ENCODE results near the gene TOR1A. TPM values are rescaled to one million over a fixed set of nuclear protein-coding genes. Genes with fewer than 3 reads are reported as not detected.
A peak's percentile ranks its signal among the peaks of the same experiment; 100 is the strongest.

Gene TOR1A
- total RNA-seq, 1 experiment from 2014 or later: 36.3 TPM

DNA sequence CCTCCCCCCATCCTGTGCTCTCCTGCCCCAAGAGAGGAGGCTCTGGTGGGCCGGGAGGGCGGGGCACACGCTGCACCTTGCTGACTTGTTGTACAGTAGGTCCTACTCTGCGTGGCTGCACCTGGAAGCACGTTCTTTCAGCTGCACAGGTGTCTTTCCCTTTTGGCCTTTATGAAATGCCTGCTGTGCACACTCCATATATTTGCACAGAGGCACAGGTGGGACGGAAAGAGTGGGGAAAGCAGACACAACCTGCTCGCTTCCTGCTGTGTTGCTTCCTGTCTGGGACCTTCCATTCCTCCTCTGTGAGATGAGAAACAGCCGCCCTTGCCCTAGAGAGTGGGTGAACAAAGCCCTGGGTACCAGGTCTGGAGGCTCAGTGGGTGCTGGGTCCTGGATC is 16.1 kb upstream of the TOR1A start:
- Mint-ChIP-seq H3K4me3 (ENCODE audit: low read depth, unreplicated experiment) (no peak overlapping the region), H3K4me1 (ENCODE audit: low read depth, unreplicated experiment) (no peaks in the 10 kb centered on the region), H3K36me3 (ENCODE audit: insufficient read depth, unreplicated experiment) (peaks cover 18% of the 10 kb centered on the region), H3K27me3 (ENCODE audit: unreplicated experiment) (no peaks in the 10 kb centered on the region), H3K9me3 (ENCODE audit: low read depth, unreplicated experiment) (no peaks in the 10 kb centered on the region), H3K27ac (ENCODE audit: unreplicated experiment) (no peak overlapping the region)
- intact Hi-C loops (cut with micrococcal nuclease; ENCODE audit: unreplicated experiment): no loop called here
- TF ChIP-seq, protein P1, sequence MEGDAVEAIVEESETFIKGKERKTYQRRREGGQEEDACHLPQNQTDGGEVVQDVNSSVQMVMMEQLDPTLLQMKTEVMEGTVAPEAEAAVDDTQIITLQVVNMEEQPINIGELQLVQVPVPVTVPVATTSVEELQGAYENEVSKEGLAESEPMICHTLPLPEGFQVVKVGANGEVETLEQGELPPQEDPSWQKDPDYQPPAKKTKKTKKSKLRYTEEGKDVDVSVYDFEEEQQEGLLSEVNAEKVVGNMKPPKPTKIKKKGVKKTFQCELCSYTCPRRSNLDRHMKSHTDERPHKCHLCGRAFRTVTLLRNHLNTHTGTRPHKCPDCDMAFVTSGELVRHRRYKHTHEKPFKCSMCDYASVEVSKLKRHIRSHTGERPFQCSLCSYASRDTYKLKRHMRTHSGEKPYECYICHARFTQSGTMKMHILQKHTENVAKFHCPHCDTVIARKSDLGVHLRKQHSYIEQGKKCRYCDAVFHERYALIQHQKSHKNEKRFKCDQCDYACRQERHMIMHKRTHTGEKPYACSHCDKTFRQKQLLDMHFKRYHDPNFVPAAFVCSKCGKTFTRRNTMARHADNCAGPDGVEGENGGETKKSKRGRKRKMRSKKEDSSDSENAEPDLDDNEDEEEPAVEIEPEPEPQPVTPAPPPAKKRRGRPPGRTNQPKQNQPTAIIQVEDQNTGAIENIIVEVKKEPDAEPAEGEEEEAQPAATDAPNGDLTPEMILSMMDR (IDR thresholded peaks at IDR 0.05; ENCODE audit: unreplicated experiment): no peak
- CTCF ChIA-PET: no interaction called here
- no TSS peak for BruUV-seq (replicated peaks)
- DNase-seq: no peak

- Mint-ChIP-seq H3K36me3 (ENCODE audit: insufficient read depth, unreplicated experiment) (peaks cover 23% of the 10 kb centered on the region), H3K4me3 (ENCODE audit: low read depth, unreplicated experiment) (no peak overlapping the region), H3K4me1 (ENCODE audit: low read depth, unreplicated experiment) (no peaks in the 10 kb centered on the region), H3K27me3 (ENCODE audit: unreplicated experiment) (no peaks in the 10 kb centered on the region), H3K9me3 (ENCODE audit: low read depth, unreplicated experiment) (no peaks in the 10 kb centered on the region), H3K27ac (ENCODE audit: unreplicated experiment) (no peak overlapping the region)
- intact Hi-C loops (cut with micrococcal nuclease; ENCODE audit: unreplicated experiment): no loop called here
- DNase-seq: no peak
- BruUV-seq (replicated peaks): no TSS peak
- TF ChIP-seq, protein P1 (IDR thresholded peaks at IDR 0.05; ENCODE audit: unreplicated experiment): no peak
- CTCF ChIA-PET: no interaction called here
Observed at GRCh38 chr9:129839324-129840023, 15.5 kb upstream of the TOR1A start.

DNA sequence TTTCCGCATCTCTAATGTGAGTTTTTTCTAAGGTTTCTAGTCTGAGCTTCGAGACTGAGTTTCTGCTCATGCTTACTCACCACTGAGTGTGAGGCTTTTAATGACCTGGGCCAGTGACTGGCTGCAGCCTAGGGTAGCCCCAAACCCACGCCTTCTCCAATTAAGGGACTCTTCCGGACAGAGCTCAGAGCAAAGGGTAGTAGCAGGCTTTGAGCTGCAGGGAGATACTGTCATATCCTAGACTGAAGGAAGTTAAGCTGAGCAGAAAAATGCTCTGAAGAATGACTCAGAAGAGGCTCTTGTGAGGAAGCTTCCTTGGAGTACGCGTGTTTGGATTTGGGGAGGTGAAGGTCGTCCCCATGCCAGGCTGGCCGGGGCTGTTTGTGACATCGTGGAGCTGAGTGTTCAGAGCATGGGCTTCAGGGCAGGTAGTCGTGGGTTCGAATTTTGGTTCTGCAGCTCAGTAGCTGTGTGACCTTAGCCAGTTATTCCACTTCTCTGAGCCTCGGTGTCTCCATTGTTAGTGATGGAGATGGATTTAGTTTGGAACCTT is 14.8 kb upstream of the TOR1A start:
- H3K4me1 Mint-ChIP-seq (ENCODE audit: low read depth, unreplicated experiment): peaks cover 6% of the 10 kb centered on the region
- intact Hi-C loops (cut with micrococcal nuclease; ENCODE audit: unreplicated experiment): no loop called here
- CTCF ChIA-PET: no interaction called here
- no peak for DNase-seq
- TF ChIP-seq, protein P1 (IDR thresholded peaks at IDR 0.05; ENCODE audit: unreplicated experiment): no peak
- H3K27ac Mint-ChIP-seq (ENCODE audit: unreplicated experiment): no peak overlapping the region
- BruUV-seq (replicated peaks): no TSS peak
- H3K27me3 Mint-ChIP-seq (ENCODE audit: unreplicated experiment): no peaks in the 10 kb centered on the region
- H3K4me3 Mint-ChIP-seq (ENCODE audit: low read depth, unreplicated experiment): no peak overlapping the region
- H3K36me3 Mint-ChIP-seq (ENCODE audit: insufficient read depth, unreplicated experiment): peaks cover 26% of the 10 kb centered on the region
- H3K9me3 Mint-ChIP-seq (ENCODE audit: low read depth, unreplicated experiment): no peaks in the 10 kb centered on the region

GRCh38 chr9:129836311-129837007 is 12.5 kb upstream of the TOR1A start:
- BruUV-seq (replicated peaks): no TSS peak
- TF ChIP-seq, protein P1 (IDR thresholded peaks at IDR 0.05; ENCODE audit: unreplicated experiment): no peak
- peaks cover 33% of the 10 kb centered on the region for H3K36me3 Mint-ChIP-seq (ENCODE audit: insufficient read depth, unreplicated experiment)
- intact Hi-C loops (cut with micrococcal nuclease; ENCODE audit: unreplicated experiment): no loop called here
- no peak overlapping the region for H3K27ac Mint-ChIP-seq (ENCODE audit: unreplicated experiment)
- DNase-seq: no peak
- H3K4me3 Mint-ChIP-seq (ENCODE audit: low read depth, unreplicated experiment): peak overlapping the region; percentile 100
- H3K27me3 Mint-ChIP-seq (ENCODE audit: unreplicated experiment): no peaks in the 10 kb centered on the region
- CTCF ChIA-PET: no interaction called here
- H3K4me1 Mint-ChIP-seq (ENCODE audit: low read depth, unreplicated experiment): peaks cover 12% of the 10 kb centered on the region
- H3K9me3 Mint-ChIP-seq (ENCODE audit: low read depth, unreplicated experiment): no peaks in the 10 kb centered on the region

Measured in Calu3 (cell line).